GM19372 (cell line): ENCODE results near the gene ARHGEF19.
"Not testable (repeated sequence)": the region's sequence is repeated elsewhere in the genome, so short reads cannot be mapped to it uniquely, and the experiment has no call there.

ENCODE experiments used
- ATAC-seq: cut with Tn5 transposase; IDR thresholded peaks from one replicate; pipeline ENCODE4 v1.9.1; 2021; ENCODE audit warnings: mild to moderate bottlenecking, low read depth, moderate library complexity; ENCODE audit not compliant: unreplicated experiment

ARHGEF19 gene

DNA sequence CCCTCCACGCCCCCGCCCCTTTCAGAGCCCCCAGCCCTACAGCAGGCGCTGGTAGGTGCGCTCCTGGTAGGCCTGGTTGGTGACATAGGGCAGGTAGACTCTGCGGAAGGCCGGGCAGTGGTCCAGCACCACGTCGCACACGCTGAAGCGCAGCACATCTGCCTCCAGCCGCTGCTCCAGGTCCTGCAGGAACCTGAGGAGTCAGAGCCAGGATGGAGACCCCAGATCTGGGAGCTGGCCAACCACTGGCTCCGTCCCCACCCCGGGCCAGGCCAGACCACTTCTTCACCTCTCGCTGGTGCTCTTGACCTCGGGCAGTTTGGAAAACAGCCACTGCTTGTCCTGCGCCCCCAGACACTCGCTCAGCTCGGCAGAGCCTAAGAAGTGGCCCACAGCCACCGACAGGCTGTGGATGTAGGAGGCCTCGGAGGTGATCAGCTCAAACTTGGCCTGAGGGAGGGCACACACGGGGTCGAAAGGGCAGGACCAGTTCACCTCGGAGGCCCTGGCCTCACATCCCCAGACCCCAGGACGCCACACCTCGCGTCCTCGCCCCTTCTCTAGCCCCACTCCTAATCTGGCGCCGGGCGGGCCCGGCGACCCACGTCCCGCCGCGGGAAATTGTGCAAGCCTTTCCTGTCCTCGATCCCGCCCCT lies 6.4 kb downstream of the ARHGEF19 start:
- ATAC-seq: peak; percentile 10

DNA sequence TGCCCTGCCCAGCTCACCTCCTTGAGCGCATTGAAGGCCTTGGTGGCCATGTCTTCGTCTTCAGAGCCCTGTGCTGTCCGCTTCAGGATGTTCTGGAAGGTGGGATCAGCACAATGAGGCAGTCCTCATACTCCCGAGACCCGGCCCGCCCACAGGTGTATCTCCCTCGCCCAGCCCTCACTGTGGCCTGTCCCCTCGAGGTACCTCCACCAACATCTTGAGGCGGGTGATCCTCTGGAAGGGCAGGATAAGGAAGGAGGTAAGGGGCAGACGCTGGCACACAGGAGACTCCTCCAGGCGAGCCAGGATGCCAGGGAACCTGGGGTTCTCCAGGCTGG lies 7.1 kb downstream of the ARHGEF19 start:
- no peak for ATAC-seq

DNA sequence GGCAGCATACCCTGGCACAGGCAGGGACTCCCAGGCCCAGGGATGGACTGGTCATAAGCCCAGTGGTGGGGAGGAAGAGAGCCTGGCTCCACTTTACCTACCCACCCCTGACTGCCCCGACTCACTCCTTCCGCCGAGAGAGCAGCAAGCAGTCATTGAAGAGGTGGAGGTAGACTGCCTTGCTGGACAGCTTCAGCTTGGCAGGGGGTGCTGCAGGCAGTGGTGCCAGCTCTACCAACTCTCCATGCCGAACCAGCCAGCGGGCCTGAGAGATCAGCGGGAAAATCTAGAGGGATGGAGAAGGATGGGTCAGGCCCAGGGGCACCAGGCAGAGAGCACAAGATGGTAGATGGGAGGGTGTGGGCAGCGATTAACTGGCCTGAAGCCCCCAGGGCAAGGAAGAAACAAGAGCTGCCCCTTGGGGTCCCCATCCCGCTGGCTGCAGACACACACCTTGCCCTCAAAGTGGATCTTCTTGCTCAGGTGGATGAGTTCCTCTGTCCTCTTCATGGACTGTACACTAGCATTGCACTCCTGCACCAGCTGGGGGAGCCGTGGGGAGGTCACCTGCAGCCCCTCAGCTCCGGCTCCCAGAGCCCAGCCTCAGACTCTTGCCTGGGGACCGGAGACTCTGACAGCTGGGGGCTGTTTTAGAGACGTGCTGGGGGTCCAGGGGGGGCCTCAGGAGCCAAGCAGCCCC lies 7.7 kb downstream of the ARHGEF19 start:
- no peak for ATAC-seq

DNA sequence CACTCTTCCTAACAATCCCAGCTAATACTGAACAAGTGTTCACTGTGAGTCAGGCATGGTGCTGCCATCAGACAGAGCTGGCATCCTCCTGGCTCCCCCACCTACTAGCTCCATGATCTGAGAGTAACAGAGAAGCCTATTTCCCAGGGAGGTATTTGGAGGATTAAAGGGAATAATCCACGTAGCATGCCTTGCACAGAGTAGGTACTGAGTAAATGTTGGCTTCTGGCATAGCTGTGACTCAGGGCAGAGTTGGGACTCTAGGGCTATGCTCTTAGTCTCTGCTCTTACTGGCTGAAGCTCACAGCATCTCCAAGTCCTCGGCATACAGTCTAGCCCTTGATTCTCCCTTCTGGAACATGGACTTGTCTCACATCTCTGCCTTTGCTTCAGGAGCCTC lies 8.2 kb downstream of the ARHGEF19 start:
- ATAC-seq: no peak

DNA sequence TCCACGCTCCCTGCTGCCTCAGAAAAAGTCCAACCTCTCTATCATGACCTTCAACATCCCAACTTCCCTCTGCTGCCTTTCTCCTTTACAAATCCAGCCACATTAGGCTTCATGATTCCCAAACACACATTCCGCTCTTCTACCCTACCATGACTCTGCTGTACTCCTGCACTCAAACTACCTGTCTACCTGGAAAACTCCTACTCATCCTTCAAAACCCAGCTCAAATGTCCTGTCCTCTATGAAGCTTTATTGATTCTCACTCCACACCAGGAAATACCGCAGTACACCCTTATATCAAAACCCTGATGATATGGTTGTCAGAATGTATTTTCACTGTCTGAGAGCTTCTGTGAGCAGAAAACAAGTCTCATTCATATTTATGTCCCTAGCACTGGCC lies 8.9 kb downstream of the ARHGEF19 start:
- ATAC-seq: no peak

DNA sequence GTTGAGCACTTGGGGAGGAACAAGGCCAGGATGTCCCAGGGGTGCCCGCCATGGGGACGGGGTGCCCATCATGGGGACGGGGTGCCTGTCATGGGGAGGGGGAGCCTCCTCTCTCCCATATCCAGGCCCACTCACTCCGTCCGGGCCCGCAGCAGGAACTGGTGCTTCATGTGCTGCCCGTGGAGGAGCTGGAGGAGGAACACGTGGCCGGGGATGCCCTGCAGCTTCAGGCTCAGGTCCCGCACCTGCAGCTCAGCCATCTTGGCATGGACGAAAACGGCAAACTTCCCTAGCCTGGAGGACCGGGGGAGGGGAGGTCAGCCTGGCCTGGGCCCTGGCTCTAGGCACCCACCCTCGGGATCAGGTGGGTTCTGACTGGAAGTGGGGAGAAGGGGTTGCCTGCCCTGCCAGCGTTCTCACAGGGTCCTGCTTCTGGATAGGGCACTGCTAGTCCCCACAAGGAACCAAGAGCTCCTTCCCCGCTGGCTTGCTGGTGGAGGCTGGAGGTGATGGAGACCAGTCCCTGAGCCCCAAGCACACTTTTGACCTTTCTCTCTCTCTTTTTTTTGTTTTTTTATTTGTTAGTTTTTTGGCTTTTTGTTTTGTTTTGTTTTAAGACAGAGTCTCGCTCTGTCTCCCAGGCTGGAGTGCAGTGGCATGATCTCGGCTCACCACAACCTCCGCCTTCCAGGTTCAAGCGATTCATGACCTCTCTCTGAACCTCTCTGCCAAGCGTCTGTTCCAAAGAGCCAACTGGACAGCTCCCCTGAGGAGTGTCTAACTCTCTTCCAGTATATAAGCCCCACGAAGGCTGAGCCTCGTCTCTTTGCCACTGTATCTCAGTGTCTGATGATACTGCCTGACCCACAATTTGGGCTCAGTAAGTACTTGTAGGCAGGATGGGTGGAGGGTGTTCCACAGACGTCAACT lies 9.9 kb downstream of the ARHGEF19 start:
- ATAC-seq: no peak

DNA sequence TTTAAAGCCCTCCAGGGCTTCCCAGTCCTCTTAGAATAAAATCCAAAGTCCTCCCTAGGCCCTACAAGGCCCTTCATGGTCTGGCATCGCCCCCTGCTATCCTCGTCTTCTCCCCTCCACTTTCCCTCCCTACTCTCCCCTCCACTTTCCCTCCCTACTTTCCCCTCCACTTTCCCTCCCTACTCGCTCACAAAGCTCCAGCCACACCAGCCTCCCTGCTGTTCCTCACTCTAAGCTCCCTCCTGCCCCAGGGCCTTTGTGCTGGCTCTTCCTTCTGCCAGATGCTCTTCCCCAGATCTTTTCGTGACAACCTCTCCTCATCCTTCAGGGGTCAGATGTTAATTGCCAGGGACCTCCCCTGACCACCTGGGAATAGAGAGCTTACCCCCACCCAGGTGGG lies 12.8 kb downstream of the ARHGEF19 start:
- no peak for ATAC-seq

DNA sequence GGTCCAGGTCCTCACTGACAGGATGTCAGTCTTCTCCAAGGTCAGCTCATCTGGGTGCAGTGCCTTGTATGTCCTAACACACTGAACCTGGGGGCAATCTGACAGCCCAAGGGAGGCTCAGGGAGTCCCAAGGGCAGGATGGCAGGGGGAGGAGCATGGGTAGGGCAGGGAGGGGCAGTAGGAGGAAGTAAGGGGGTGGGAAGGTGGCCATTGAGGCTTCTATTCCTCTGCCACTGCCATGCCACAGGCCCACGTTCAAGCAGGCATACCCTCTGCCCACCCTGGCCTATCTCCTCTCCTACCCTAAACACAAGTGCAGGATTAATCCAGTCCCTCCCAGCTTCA lies 13.3 kb downstream of the ARHGEF19 start:
- ATAC-seq: no peak

DNA sequence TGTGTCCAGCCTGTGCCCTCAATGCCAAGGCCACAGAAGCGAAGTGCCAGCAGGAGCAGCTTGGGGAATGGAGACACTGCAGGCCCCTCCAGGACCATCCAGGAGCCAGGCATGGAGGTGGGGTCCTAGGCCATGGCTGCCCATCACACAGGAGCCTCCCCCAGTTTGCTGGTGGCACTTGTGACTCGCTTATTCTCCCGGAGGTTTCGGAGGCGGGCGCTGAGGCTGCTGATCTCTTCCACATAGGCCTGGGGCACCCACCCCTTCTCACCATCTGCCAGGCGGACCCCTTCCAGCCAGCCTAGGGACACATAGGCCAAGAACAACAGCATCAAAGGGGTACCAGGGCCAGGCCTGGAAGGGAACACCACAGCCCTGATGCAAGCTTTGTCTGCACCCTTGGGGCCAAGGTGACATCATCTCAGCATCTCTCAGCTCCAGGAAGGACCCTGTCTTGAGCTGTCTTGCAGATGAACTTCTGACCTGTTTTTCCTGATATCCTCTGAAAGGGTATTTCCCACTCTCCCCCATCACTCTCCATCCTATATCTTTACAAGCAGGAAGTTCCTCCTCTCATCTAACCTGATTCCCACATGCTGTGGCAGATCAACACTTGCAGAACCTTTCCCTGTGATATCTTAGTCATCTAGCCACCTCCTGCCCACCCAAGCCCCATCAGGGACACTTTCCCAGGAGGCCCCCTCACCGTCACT lies 13.9 kb downstream of the ARHGEF19 start:
- ATAC-seq: no peak

DNA sequence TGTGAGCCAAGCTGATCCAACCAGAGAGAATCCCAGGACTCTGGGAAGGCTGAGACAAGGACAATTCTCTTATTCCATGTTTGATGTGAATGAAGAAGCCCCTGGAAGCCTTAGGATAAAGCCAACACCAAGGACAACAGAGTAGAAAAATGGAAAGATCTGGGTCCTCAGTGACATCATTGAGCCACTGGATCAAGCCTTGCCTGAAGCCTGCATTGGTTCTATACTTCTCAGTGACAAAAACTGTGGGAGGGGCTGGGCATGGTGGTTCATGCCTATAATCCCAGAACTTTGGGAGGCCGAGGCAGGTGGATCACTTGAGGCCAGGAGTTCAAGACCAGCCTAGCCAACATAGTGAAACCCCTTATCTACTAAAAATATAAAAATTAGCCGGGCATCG lies 15.6 kb downstream of the ARHGEF19 start:
- no peak for ATAC-seq

DNA sequence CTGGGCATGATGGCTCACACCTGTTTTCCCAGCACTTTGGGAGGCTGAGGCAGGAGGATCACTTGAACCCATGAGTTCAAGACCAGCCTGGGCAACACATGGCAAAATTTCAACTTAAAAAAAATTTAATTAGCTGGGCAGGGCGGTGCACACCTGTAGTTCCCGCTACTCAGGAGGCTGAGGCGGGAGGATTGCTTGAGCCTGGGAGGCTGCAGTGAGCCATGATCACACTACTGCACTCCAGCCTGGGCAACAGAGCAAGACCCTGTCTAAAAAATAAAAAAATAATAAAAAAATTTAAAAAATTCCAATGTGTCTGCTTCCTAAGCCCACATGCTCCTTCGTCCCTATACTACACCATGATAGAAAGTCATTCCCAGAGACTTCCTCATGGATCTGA lies 16.3 kb downstream of the ARHGEF19 start:
- not testable (repeated sequence) for ATAC-seq

DNA sequence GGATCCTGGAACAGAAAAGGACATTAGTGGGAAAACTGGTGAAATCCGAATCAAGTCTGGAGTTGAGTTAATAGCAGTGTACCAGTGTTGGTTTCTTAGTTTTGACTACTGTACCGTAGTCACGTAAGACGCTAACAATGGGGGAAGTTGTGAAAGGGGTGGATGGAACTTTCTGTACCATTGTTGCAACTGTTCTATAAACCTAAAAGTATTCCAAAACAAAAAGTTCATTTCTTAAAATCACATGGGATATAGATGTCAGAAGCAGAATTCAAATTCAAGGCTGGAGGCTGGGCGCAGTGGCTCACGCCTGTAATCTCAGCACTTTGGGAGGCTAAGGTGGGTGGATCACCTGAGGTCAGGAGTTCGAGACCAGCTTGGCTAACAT lies 16.9 kb downstream of the ARHGEF19 start:
- no peak for ATAC-seq

DNA sequence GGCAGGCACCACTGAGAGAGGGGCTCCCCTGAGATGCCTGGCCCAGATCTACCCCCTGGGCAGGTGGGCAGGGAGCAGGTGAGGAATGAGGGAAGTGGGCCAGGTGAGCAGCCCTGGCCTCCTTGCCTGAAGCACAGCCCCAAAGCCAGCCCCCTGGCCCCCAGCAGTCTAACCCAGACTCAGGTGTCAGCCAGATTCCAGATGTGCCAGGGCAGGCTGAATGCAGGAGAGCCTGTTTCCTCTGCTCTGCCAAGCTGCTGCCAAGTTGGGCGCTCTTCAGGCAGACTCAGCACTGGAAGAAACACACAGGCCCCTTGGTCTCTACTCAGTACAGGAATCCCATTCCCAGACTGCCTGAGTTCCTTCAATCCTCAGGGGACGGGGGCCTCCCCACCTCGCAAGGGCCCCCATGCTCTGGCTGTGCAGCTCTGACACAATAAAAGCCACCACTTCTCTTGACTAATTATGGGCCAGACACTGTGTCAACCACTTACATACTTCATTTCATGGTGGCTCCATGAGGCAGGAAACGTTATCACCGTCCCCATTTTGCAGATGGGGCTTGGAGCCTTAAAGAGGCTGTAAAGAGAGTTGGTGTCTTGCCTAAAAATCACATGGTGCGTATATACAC lies 20.4 kb downstream of the ARHGEF19 start:
- no peak for ATAC-seq

DNA sequence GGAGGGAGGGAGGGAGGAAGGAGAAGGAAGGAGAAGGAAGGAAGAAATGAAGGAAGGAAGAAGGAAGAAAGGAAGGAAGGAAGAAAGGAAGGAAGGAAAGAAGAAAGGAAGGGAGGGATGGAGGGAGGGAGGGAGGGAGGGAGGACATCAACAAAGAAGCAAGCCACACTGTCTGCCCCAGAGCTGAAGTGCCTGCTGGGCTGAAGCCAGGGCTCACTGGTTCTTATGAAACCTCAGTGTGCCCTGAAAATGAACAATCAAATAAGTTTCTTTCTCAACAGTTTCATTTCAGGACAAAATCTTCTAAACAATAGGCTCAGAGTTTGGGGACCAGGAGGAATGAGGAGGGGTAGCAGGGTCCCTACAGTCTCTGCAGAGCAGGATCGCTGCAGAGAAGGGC lies 21.1 kb downstream of the ARHGEF19 start:
- ATAC-seq: no peak

DNA sequence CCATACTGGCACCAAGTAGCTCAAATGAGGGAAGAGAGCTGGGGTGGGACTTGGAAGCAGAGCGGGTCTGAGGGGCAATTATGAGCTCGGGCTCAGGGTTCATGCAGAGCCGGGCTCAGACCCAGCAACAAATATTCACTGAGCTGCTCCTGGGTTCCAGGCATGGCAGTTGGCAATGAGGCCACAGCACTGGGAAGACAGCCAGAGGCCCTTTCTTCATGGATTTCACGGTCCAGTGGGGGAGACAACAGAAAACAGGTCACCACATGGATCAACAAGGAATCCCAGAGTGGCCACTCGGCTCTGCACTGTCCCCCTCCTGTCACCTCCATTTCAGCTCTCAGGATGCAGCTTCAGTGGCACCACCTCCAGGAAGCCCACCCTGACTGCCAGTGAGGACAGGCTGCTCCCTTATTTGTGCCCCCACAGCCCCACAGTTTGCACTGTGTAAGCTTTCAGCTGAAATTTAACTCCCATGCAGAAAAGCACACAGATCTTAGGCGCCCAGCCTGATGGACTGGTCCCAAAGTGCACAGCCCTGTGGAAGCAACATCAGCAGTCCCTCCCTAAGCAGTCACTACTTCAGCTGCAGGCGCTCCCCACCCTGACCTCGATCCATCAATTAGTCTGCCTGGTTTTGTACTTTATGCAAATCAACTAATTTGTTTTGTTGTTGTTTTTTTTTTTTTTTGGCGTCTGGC lies 22.4 kb downstream of the ARHGEF19 start:
- no peak for ATAC-seq

DNA sequence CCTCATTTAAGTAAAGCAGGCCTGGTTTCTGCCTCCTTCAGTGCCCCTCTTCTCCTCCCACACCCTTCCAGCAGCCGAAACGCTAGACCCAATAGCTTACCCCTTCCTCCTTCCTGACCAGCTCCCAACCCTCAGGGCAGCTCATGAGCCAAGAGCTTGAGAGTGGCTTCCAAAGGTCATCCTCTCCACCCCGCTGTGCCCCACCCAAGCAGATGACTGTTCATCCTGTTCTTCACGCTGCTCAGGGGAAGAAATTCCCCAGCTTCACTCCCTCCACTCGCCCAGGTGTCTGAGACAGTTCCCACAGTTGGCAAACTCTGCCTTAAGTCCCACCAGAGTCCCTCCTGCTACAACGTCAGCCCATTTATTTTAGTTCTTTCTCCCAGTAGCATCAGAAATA lies 23.4 kb downstream of the ARHGEF19 start:
- no peak for ATAC-seq

DNA sequence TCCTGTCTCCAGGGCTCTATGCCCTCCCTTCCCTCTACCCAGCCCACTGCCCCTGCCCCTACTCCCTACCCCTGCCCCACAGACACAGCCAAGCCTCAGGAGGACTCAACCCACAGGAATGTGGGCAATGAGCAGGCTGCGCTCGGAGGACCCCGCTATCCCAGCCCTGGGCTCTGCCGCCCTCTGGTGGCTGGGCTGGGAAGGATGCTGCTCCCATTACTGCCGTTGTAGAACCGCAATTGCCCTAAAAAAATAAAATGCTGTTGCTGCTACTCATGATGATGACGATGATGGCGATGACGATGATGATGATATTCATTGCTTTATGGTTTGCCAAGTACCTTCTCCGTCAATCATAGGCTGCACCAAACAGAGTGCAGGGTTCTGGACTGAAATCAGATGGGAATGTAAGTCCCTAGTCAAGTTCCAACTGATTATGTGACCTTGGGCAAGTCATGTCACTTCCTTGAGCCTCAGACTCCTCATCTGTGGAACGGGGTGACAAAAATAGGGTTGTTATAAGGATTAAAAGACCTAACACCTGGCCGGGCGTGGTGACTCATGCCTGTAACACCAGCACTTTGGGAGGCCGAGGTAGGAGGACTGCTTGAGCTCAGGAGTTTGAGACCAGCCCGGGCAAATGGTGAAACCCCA lies 24.6 kb downstream of the ARHGEF19 start:
- no peak for ATAC-seq

DNA sequence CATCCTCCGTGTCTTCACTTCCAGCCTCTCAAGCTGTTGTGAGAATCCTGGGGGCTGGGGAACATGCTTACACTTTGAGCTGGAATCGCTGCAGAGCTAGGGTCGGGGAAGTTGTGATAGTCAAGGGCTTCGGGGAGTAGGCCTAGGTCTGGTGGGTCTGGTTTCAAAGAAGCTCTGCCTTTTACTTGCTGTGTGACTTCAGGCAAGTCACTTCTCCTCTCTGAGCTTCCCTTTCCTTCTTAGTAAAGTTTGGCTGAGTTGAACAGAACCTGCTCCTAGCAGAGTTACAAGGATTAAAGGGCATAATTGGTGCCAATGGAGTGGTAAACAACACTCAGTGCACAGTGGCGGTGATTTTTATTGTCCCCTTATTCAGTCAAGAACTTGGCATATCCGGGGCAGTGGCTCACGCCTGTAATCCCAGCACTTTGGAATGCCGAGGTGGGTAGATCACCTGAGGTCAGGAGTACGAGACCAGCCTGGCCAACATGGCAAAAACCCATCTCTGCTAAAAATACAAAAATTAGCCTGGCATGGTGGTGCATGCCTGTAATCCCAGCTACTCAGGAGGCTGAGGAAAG lies 25.7 kb downstream of the ARHGEF19 start:
- no peak for ATAC-seq
